Astrocyte (in vitro differentiated cells and primary cell): ENCODE results near the gene COPS2. TPM values are rescaled to one million over a fixed set of nuclear protein-coding genes. Genes with fewer than 3 reads are reported as not detected.
A peak's percentile ranks its signal among the peaks of the same experiment; 100 is the strongest.

ENCODE experiments used
- DNase-seq: peaks from one replicate; pipeline ENCODE4 v3.0.0-alpha.2; 2010; ENCODE audit warnings: low read depth
- FAIRE-seq: peaks from 2 replicates; lab custom pipeline; 2011; peaks lifted over from hg19 to GRCh38; lab: Jason Lieb, UNC
- H2AFZ ChIP-seq: 2 replicates; pipeline ENCODE4 v1.6.0; 2012; ENCODE audit warnings: low read depth, low read length, inconsistent platforms
- H3K27ac ChIP-seq: 2 replicates; pipeline ENCODE4 v1.5.1; 2011; ENCODE audit warnings: low read depth, low read length, inconsistent platforms
- H3K27me3 ChIP-seq: 2 replicates; pipeline ENCODE4 v1.6.0; 2011; ENCODE audit warnings: low read length, inconsistent platforms; ENCODE audit not compliant: insufficient read depth
- H3K36me3 ChIP-seq: 2 replicates; pipeline ENCODE4 v1.5.1; 2011; ENCODE audit warnings: low read length, inconsistent platforms; ENCODE audit not compliant: insufficient read depth
- H3K4me1 ChIP-seq: 2 replicates; pipeline ENCODE4 v1.5.1; 2011; ENCODE audit warnings: low read length, inconsistent platforms; ENCODE audit not compliant: insufficient read depth
- H3K4me2 ChIP-seq: 2 replicates; pipeline ENCODE4 v1.6.0; 2012; ENCODE audit warnings: low read length, inconsistent platforms
- H3K4me3 ChIP-seq: 2 replicates; pipeline ENCODE4 v1.5.1; 2011; ENCODE audit warnings: low read depth, mild to moderate bottlenecking, low read length, inconsistent platforms; ENCODE audit not compliant: insufficient read depth
- H3K79me2 ChIP-seq: 2 replicates; pipeline ENCODE4 v1.6.0; 2012; ENCODE audit warnings: mild to moderate bottlenecking, low read length, inconsistent platforms; ENCODE audit not compliant: insufficient read depth
- H3K9ac ChIP-seq: 2 replicates; pipeline ENCODE4 v1.6.0; 2012; ENCODE audit warnings: mild to moderate bottlenecking, low read length, inconsistent platforms
- H3K9me3 ChIP-seq: 2 replicates; pipeline ENCODE4 v1.5.1; 2012; ENCODE audit warnings: low read depth, mild to moderate bottlenecking, low read length, inconsistent platforms; ENCODE audit not compliant: insufficient read depth
- H4K20me1 ChIP-seq: 2 replicates; pipeline ENCODE4 v1.6.0; 2012; ENCODE audit warnings: low read length, inconsistent platforms; ENCODE audit not compliant: insufficient read depth
- H3K27ac Mint-ChIP-seq: one replicate; pipeline ENCODE4 v1.8.0; 2021; ENCODE audit warnings: mild to moderate bottlenecking, mixed read lengths; ENCODE audit not compliant: unreplicated experiment
- H3K27me3 Mint-ChIP-seq: one replicate; pipeline ENCODE4 v1.8.0; 2021; ENCODE audit warnings: low read depth, mixed read lengths; ENCODE audit not compliant: unreplicated experiment
- H3K36me3 Mint-ChIP-seq: one replicate; pipeline ENCODE4 v1.8.0; 2021; ENCODE audit warnings: low read depth, mixed read lengths; ENCODE audit not compliant: unreplicated experiment
- H3K4me1 Mint-ChIP-seq: one replicate; pipeline ENCODE4 v1.8.0; 2021; ENCODE audit warnings: low read depth, mixed read lengths; ENCODE audit not compliant: unreplicated experiment
- H3K4me3 Mint-ChIP-seq: one replicate; pipeline ENCODE4 v1.8.0; 2021; ENCODE audit warnings: mild to moderate bottlenecking, moderate library complexity, mixed read lengths; ENCODE audit not compliant: unreplicated experiment
- H3K9me3 Mint-ChIP-seq: one replicate; pipeline ENCODE4 v1.8.0; 2021; ENCODE audit warnings: mild to moderate bottlenecking, mixed read lengths; ENCODE audit not compliant: unreplicated experiment
- EZH2 ChIP-seq: IDR thresholded peaks from 2 replicates; pipeline ENCODE4 v1.6.1; 2012; ENCODE audit warnings: mild to moderate bottlenecking, low read length, inconsistent platforms; ENCODE audit not compliant: insufficient read depth
- total RNA-seq: library from RNA; stranded (reverse); gene quantifications from 2 replicates; pipeline ENCODE4 v1.2.1, GENCODE V29; 2021
- TF ChIP-seq, protein P1 (sequence below): IDR thresholded peaks from 2 replicates; pipeline ENCODE4 v1.5.1; 2011; ENCODE audit warnings: low read depth, mild to moderate bottlenecking, inconsistent platforms, low read length, moderate library complexity; ENCODE audit not compliant: insufficient read depth

COPS2 gene
- total RNA-seq, 1 donor from 2014 or later = 94.3 TPM

GRCh38 chr15:49145651-49146609 lies 9.5 kb downstream of the COPS2 start:
- Histone ChIP-seq H3K36me3 (peaks cover 30% of the 10 kb centered on the region), H3K27ac (peak overlapping the region; percentile 1), H3K79me2 (peaks cover 93% of the 10 kb centered on the region), H4K20me1 (peaks cover 51% of the 10 kb centered on the region), H2AFZ (no peak overlapping the region), H3K4me3 (no peak overlapping the region), H3K9ac (peak overlapping the region; percentile 5), H3K27me3 (no peaks in the 10 kb centered on the region), H3K4me2 (no peak overlapping the region), H3K9me3 (no peaks in the 10 kb centered on the region), H3K4me1 (no peaks in the 10 kb centered on the region)
- DNase-seq (peak; percentile 41), FAIRE-seq (no peak)
- no peaks in the 10 kb centered on the region for H3K9me3 Mint-ChIP-seq
- no peak for TF ChIP-seq EZH2
- TF ChIP-seq, protein P1, sequence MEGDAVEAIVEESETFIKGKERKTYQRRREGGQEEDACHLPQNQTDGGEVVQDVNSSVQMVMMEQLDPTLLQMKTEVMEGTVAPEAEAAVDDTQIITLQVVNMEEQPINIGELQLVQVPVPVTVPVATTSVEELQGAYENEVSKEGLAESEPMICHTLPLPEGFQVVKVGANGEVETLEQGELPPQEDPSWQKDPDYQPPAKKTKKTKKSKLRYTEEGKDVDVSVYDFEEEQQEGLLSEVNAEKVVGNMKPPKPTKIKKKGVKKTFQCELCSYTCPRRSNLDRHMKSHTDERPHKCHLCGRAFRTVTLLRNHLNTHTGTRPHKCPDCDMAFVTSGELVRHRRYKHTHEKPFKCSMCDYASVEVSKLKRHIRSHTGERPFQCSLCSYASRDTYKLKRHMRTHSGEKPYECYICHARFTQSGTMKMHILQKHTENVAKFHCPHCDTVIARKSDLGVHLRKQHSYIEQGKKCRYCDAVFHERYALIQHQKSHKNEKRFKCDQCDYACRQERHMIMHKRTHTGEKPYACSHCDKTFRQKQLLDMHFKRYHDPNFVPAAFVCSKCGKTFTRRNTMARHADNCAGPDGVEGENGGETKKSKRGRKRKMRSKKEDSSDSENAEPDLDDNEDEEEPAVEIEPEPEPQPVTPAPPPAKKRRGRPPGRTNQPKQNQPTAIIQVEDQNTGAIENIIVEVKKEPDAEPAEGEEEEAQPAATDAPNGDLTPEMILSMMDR = peak; percentile 88
- no peaks in the 10 kb centered on the region for H3K27me3 Mint-ChIP-seq
- H3K27ac Mint-ChIP-seq = no peak overlapping the region
- no peak overlapping the region for H3K4me3 Mint-ChIP-seq
- H3K4me1 Mint-ChIP-seq = peaks cover 9% of the 10 kb centered on the region
- peaks cover 5% of the 10 kb centered on the region for H3K36me3 Mint-ChIP-seq

- Mint-ChIP-seq H3K9me3 (no peaks in the 10 kb centered on the region), H3K36me3 (peaks cover 12% of the 10 kb centered on the region), H3K4me3 (no peak overlapping the region), H3K27ac (no peak overlapping the region), H3K27me3 (no peaks in the 10 kb centered on the region), H3K4me1 (peaks cover 27% of the 10 kb centered on the region)
- FAIRE-seq (no peak), DNase-seq (peak; percentile 74)
- TF ChIP-seq, protein P1 = no peak
- TF ChIP-seq EZH2 = no peak
- Histone ChIP-seq H3K27ac (peak overlapping the region; percentile 94), H3K4me3 (no peak overlapping the region), H3K36me3 (peaks cover 48% of the 10 kb centered on the region), H3K4me2 (peak overlapping the region; percentile 65), H3K27me3 (no peaks in the 10 kb centered on the region), H4K20me1 (peaks cover 2% of the 10 kb centered on the region), H3K9ac (peak overlapping the region; percentile 38), H2AFZ (no peak overlapping the region), H3K4me1 (peaks cover 41% of the 10 kb centered on the region), H3K79me2 (peaks cover 43% of the 10 kb centered on the region), H3K9me3 (no peaks in the 10 kb centered on the region)
These were observed 17.5 kb downstream of the COPS2 start for GRCh38 chr15:49137861-49138260.
